HG02571 (cell line): ENCODE data around the gene BLCAP.

ENCODE experiments used
- ATAC-seq: cut with Tn5 transposase; IDR thresholded peaks from one replicate; pipeline ENCODE4 v1.9.1; 2021; ENCODE audit warnings: mild to moderate bottlenecking, moderate library complexity; ENCODE audit not compliant: unreplicated experiment

BLCAP gene

DNA sequence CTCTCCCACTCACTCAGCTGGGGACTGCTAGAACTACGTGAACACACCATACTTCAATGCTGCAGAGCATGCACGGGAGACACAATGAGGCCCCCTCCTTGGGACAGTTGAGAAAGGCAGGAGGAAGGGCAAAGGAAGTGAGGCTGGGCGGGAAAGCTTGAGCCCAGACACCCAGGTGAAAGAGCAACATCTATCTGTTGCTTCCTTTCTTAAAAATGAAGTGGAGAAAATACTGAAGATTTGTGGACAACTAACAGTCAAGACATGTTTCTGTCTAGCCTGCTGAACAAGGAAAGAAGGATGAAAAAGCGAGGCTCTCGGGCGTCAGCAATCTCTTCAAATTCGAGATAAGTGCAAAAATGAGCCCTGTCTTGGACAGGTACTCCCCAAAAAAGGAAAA, 9.6 kb downstream of the BLCAP start:
- no peak for ATAC-seq

DNA sequence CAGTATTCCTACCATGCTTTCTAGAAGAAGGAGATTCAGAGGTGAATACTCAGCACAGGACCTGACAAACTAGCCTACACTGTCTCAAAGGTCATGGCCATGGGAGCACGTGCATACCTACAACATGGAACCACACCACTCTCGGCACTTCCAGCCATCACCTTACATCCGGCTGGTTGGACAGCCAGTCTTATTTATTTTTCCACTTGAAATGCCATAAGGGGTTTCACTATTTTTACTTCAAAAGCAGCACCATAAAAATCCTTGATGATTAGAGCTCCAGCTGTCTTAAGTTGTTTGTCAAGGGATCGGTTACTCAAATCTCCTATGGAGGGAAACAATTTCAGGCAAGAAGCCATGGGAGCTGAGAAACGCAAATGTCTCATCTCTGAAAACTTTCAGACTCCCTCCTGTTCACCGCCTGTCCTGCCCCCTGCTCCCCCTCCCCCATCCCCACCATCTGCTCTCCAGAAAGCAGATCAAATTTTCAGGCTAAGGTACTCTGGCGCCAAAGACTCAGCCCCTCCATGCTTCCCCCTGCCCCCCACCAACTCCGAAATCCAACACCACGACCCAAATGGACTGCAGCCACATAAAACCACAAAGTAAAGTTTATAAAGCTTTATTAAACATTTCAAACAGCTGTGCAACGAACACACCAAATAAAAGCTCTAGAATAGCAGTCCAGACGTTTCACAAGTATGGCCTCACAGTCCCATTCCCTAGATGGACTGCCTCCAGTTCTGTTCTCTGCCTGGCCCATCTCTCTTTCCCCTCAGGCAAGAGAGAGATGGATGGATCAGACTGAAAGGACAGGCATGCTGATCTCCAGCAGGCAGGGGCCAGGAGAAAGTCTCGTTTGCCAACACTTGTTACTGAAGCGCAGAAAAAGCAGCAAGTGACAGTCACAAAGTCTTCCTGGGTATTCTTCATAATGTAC, 10.6 kb downstream of the BLCAP start:
- ATAC-seq, result no peak

DNA sequence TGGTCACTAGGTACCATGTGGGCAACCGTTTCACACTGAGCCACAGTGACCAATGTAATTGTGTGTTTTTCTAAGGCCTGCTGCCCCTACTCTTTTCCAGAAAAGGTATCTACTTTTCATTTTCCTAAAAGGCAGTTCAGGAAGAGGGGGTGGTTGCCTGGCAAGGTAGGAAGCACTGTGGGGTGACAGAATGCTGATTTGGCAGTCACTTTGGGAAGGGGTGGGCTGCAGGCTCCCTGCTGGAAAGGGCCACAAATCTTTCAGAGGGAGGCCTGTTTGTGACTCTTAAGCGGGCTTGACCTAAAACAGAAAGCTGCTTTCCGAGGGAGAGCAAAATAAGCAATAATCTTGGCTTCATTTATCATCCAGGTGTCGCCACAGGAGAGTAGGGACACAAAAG, 11.8 kb downstream of the BLCAP start:
- no peak for ATAC-seq

DNA sequence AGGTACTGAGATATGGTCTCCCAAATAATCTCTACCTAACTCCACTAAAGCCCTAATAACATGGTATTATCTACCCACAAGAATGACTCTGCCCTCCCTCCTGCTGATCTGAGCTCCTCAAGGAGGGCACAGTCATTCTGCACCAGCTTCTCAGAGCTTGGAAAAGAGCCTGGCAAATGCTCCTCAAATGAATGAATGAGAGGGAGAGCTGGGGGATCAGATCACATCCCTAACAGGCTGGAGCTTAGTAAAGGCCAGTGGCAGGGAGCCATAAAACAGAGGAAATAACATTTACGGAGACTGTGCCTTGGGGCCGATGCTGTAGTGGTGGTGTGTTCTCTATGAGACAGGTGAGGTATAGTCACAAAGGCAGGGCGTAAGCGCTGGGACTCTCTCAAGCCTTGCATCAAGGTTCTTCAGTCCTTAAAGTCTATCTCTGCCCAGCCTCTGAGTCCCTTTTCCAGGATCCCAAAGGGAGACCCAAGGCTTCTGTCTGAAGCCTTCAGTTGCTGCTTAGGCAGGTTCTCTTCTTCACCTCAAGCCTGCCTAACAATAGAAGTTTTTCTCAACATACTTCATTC, 13.8 kb downstream of the BLCAP start:
- no peak for ATAC-seq

DNA sequence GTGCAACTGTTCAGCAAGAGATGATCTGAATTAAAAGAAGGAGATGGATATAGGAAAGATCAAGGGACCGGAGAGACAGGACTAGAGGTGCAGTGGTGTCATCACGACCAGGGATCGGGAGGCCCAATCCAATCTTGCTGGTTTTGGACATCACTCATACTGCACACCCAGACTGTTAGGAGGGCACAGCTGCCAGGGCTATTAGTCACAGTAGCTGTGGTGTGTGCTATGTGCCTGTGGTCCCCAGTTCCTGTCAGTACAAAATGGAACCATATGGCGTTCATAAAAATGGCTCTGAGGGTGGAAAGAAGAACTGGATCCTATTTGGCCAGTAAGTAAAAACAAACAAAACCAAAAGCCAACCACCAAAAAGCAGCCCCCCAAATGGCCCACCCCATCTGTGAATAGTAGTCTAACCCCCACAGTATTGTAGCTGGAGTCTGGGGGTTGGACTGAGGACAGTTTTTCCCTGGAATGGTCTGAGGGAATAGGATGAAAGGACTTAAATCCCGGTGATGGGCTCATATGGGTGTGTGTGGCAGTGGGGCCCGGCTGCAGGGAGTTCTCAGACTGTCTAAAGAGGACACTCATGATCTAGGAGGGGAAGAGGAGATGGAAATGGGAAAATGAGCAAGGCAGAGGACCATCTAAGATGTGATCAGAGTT, 15.9 kb downstream of the BLCAP start:
- ATAC-seq, result no peak

DNA sequence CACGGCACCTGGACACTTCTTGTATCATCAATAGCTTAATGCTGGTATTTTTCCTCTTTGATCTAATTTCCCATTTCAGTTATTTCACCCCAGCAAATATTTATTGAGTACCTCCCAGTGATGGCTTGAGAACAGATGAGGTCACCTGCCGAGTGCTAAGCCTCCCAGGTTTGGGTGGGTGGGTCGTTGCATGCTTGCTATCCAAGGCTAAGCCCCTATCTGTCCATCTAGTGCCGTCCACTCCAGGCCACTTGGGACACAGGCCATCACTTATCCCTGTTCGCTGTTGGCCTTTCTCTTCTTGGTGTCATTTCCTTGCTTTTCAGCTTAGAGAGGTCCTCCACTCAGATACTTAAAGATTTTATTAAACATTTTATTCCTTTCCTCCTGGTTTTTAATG, 17.4 kb downstream of the BLCAP start:
- ATAC-seq, result no peak

DNA sequence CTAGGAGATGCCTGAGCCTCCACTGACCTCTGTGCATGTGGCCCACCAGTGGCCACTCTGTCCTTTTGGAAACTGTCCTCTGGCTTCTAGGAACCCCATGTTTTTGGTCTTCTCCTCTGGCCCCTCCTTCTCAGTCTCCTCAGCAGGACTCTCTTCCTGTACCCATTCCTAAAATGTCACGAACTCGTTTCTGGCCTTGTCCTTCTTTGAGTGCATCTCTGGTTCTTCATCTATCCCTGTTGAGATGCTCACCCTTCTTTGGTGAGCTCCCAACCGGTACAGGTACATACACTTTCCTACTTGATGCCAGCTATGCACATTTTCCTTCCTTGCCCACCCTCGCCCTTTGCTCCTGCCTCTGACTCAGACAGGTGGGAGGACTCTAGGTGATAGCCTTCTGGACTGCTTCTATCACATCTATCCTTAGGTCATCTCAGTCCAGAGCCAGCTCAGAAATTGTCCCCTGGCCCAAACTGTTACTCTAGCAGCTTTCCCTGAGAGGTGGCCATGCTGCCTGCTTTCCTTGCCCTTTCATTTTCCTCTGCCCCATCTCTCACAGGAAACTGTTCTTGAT, 21.4 kb downstream of the BLCAP start:
- no peak for ATAC-seq

DNA sequence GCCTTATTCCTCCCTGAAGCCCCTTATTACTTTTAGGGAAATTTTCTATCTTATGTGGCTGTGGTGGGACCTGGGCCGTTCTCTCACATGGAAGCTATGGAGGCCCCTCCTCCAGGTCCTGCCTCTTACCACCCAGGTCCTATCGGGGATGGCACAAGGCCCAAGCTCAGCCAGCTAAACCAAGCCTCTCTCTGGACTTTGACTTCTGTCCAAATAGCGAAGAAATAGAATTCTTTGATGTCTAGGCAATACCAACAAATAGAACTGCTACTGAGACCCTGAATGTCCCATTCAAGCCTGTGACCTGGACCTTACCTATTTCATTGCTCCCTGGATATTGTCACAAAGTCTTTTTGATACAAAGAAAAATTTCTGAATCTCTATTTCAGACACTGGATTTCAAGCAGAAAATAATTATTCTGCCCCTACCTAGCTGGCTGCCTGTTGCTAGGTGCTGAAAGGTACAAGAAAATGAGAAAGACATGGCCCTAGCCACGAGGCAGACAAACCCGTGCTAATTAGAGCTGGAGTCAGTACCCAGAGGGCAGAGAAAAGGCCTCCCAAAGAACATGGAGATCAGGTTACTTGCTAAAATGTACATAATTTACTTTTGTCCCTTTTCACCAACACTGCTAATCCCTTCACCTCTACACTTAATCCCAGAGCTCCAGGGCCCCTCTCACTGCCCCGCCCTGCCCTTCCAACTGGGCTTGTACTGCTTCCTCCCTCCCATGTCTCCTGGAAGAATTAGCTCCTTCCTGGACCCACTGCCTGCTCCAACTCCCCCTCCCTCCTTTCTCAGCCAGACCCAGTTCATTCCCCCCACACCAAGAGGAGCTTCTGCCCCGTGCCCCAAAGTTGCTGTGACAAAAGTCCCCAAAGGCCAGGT, 22.2 kb downstream of the BLCAP start:
- ATAC-seq, result no peak

DNA sequence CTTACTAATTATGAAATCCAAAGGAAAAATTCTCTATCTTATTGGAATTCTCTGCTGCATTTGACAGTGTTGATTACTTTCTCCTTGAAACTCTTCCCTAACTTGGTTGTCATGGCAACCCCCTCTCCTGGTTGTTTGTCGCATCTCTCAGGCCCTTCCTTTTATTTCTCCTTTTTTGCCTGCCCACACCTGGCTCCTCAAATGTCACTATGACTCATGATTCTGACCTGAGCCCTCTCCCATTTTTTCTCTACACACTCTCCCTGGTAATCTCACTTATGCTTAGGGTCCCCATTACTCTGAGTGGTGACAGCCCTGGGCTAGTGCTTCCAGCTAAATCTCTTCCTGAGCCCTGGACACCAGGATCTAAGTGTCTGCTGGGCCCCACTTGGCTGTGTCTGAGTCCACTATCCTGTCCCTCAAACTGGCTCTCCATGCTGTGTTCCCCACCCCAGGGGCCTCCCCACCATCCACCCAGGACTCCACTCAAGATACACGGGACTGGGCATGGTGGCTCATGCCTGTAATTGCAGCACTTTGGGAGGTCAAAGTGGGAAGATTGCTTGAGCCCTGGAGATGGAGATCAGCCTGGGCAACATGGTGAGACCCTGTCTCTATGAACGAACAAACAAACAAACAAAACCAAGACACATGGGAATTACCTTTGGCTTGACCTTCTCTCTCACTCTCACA, 23.1 kb downstream of the BLCAP start:
- no peak for ATAC-seq

DNA sequence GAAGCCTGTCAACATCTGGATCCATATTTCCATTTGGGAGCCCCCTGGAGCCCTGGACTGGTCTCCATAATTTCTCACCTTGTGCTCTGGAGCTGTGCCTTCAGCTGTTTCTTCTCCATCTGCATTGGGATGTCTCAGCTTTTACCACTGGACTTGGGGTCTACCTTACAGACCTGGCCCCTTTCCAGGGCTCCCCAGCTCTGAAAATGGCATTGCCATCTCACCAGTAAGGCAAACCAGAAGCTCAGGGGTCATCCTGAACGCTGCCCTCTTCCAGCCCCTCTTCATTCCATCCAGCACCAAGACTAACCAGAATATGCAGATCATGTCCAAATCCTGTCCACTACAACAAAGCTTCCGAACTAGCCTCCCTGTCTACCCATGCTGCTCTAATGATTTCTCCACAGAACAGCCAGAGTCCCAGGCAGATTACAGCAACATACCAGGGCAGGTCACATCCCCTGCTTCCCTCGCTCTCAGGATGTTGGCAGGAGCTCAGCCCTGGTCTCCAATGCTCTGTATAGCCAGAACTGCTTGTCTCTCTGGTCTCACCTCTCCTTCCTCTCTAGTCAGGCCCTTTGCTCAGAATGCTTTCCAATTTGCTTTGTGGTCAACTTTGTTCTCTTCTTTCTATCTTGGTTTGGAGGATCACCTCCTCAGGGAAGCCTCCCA, 24.3 kb downstream of the BLCAP start:
- no peak for ATAC-seq

DNA sequence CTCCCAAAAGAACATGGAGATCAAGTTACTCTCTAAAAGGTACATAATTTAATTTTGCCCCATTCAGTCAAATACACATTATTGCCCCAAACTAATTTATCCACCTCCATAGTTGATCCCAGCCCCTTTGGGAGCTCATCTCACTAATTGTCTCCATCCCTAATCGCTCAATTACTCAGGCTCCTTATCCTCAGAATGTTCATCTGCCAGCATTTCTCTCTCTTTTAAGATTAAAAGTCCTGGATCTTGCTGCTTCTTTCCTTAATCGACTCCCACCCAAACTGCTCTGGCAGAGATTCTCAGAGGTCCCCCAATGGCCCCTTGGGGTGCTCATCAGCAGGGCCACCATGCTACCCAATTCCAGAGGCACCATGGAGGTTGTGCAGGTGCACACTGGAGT, 25.0 kb downstream of the BLCAP start:
- no peak for ATAC-seq

DNA sequence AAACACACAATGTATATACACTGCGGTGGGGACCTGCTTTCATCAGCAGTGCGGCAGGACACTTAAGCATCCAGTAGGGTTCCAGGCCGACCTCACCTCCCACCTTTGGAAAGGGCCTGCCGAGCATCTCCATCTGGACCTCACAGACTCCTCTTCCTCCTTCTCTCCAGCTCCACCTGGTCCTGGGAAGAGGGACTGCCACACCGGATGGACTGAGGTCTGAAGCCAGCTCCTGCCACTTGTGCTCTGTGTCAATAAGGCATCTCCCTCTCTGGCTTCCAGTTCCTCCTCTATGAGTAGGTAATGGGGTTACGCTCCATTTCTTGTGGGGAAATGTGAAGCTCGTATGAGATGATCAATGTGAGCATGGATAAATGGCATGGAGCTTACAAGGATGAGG, 25.7 kb downstream of the BLCAP start:
- ATAC-seq, result no peak

DNA sequence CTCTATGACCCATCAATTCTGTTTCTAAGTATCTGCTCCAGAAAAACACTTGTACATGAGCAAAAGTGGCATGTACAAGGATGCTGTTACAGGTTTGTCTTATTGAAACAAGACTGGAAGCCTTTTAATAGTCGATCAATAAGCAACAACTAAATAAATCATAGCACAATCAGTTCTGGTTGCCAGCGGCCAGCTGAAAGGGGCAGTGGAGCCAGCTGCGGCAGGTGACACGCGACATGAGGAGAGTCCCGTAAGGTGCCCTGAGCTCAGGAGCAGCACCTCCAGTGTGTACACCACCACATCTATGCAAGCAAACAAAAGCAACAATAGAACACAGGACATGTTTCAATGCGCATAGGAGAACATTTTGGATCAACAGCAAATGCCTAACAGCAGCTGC, 27.4 kb downstream of the BLCAP start:
- no peak for ATAC-seq

DNA sequence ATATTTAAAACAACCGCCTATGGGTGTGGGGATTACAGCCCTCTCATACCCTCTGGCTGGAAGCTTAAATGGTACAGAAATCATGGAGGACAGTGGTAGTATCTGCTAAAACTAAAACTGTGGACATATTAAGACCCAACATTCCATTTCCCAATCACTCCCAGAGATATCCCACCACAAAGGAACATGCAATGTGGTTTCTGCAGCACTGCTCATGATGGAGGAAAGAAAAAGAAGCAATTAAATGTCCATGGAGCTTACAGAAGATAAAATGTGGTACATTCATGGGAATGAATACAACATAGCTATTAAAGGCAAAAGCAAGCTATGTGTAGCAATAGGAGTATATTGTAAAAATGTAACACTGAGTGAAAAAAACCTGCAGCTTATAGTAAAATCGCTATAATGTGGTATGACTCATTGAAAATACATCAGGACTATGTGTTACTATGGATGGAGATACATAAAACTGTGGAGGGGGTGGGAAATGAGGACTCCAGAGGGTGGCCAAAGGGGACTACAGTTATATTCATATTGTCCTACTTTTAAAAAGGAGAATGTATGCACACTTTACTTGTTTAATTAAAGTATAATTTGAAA, 29.5 kb downstream of the BLCAP start:
- ATAC-seq, result no peak

DNA sequence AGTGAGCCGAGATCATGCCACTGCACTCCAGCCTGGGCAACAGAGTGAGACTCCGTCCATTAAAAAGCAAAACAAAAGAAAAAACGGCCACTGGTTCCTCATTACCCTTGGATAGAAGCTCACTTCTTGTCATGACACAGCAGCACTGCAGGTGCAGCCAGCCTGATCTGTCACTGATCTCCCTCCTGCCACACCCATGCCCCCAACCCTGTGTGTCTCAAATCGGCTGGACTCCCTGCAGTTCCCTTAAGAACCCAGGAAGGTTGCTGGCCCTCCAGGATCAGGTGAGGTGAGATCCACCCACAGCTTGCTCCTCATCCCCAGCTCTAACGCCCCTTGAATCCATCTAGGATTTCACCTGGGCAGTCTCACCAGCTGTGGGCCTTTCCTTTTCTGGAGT, 32.9 kb downstream of the BLCAP start:
- ATAC-seq, result no peak

DNA sequence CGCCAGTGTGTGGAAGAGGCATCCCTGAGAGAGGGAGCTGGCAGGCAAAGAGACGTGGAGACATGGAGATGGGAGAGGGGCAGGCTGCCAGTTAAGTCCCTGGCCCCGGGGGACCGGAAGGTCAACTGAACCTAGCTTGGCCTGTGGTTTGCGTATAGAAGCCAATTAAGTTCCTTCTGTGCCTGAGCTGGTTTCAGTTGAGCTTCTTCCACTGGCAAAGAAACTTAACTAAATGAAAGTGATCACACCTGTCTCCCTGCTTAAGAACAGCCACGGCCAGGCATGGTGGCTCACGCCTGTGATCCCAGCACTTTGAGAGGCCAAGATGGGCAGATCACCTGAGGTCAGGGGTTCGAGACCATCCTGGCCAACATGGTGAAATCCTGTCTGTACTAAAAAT, 33.4 kb downstream of the BLCAP start:
- ATAC-seq, result no peak

DNA sequence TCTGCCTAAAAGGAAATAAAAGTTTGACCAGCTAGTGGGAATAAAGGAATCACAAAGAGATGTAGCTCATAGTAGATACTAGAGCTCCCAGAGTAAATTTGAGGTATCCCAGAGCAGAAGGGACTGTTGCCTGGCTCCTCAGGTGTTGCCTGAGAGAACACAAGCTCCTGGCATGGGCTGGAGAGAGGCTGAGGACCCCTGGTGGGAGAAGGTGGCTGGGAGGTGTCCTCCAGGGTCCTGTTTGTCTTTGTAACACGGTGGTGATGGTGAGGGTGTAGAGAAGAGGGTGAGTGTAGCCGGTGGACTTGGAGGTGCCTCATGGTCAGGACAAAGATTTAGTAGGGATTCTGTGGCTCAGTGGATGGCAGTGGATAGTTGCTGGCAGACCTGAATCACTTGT, 34.7 kb downstream of the BLCAP start:
- no peak for ATAC-seq

DNA sequence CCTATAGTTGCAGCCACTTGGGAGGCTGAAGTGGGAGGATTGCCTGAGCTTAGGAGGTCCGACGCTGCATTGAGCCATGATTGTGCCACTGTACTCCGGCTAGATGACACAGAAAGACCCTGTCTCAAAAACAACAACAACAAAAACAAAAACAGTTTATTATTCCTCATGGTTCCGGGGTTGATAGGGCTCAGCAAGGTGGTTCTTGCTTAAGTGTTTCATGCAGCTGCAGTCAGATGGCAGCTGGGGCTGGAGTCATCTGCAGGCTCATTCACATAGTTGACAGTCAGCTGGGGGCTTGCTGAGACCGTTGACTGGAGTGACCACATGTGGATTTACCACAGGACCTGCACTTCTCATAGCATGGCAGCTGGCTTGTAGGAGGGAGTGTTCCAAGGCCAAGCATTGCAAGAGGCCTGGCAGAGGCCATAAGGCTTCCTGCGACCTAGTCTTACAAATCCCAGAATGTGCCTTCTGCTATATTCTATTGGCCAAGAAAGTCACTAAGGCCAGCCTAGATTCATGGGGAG, 35.5 kb downstream of the BLCAP start:
- no peak for ATAC-seq
